GM19043 (cell line): ENCODE data around the gene FOSL2.
"Not testable (repeated sequence)": the region's sequence is repeated elsewhere in the genome, so short reads cannot be mapped to it uniquely, and the experiment has no call there.

Experiments
- ATAC-seq: cut with Tn5 transposase; IDR thresholded peaks from one replicate; pipeline ENCODE4 v1.9.1; 2021; ENCODE audit warnings: low read depth; ENCODE audit not compliant: unreplicated experiment

The FOSL2 gene

GRCh38 chr2:28370354-28370753, 22.3 kb upstream of the FOSL2 start:
- ATAC-seq, result no peak

DNA sequence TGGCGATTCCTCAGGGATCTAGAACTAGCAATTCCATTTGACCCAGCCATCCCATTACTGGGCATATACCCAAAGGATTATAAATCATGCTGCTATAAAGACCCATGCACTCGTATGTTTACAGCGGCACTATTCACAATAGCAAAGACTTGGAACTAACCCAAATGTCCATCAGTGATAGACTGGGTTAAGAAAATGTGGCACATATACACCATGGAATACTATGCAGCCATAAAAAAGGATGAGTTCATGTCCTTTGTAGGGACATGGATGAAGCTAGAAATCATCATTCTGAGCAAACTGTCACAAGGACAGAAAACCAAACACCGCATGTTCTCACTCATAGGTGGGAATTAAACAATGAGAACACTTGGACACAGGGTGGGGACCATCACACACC, 20.9 kb upstream of the FOSL2 start:
- not testable (repeated sequence) for ATAC-seq

DNA sequence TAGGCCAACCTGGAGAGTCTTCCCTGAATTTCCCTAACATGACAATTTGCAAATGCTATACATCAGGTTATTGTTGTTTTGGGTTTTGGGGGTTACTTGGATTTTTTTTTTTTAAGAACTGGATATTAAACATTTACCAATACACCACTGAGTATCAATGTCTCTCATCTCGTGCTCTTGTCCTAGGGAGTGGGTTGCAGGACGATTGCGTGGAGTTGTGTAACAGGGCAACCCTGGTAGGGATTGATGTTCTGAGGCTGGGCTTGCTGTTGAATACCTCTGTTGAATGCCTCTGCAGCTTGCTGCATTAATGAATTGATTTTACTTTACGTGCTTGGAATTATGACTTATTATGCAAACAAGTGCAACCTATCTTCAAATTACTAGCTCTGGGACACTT, 18.8 kb upstream of the FOSL2 start:
- ATAC-seq, result no peak

GRCh38 chr2:28374331-28374730, 18.3 kb upstream of the FOSL2 start:
- no peak for ATAC-seq

- no peak for ATAC-seq
These were observed 17.4 kb upstream of the FOSL2 start for GRCh38 chr2:28375236-28375635.

DNA sequence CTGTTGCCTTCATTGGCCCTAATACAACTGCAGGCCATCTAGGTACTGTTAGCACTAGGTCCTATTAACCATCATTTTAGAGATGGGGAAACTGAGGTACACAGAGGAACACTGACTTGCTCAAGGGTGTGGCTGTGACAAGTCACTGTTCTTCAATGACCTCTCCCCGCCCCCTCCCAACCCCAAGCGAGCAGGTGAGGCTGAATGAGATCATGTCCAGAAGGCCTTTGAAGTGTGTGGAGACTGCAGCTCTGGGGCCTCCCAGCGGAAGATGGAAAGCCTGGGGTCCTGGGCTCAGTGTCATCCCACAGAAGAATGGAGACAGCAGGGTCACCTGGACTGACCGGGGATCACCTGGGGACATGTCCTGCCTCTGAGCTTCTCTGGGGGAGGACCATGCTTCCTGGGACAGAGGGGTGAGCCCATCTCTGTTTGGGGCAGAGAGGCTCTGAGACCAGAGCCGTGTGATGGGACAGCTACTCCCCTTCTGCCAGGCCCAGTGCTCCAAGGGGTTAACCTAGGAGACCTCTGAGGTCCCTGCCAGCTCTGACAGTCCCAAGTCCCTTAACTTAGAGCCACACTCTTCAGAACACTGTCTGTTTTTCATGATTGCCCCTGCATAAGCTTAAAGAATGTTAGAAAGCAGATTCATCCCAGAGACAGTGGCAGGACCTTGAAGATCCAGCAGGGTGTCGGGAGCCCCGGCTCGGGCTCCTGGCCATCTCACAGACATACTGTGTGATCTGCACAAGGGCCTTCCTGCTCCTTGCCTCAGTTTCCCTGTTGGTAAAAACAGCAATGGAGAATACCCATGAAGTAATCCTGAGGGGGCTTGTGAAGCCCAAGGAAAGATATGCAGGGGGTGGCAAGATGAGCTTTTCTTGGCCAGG, 16.7 kb upstream of the FOSL2 start:
- no peak for ATAC-seq

DNA sequence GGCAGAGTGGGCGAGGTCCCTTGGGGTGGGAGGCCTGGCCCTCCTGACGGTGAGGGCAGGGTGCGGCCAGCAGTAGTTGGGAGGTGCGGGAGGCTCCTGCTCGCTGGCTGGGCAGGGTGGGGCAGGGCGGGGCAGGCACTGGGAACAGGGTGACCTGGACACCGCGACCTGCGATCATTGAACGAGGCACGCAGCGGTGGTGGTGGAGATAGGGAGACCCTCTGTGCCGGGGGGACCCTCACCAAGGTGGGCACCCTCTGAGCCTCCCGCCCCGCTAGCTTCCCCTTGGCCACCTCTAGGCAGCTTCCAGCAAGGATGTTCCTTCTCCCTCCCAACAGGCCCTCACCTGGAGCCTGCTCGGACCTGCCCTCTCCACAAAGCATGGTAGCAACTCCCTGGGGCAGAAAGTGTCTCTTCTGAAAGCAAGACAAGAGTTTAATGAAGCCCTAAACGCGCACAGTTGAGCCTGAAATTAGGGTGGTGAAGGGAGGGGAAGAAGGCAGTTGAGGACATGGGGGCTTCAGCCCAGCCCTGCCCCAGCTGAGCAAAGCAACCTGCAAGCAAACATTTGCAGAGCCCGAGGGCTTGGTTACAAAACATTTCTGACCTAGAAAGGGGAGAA, 15.4 kb upstream of the FOSL2 start:
- ATAC-seq, result no peak

DNA sequence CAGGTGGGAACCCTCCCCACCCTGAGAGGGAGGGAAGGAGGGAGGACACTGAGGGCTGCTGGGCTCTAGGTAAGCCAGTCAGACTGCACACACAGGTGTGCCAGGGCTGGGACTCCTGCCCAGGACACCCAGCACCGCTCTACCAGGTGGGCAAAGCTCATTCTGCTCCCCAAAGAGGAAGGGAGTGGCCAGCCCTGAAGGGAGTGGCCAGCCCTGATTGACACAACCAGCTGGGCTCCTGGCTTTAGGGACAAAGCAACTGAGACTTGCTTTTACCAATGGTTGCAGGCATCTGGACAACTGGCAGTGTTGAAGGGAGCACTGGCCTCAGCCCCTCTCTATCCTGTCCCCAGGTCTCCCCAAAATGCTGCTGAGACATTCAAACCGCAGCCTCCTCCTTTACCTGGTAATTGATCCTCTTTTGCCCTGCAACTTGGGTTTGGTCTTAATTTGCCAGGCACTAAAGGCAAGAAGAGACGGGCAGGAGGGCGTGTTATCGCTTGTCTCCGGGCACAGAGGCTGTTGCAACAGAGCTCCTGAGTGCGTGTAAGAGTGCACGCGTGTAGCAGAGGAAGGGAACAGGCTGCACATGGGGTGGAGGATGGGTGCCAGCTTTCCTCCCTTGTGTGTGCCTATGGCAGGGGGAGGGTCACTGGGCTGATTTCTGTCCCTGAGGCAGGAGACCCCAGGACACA, 14.5 kb upstream of the FOSL2 start:
- no peak for ATAC-seq

DNA sequence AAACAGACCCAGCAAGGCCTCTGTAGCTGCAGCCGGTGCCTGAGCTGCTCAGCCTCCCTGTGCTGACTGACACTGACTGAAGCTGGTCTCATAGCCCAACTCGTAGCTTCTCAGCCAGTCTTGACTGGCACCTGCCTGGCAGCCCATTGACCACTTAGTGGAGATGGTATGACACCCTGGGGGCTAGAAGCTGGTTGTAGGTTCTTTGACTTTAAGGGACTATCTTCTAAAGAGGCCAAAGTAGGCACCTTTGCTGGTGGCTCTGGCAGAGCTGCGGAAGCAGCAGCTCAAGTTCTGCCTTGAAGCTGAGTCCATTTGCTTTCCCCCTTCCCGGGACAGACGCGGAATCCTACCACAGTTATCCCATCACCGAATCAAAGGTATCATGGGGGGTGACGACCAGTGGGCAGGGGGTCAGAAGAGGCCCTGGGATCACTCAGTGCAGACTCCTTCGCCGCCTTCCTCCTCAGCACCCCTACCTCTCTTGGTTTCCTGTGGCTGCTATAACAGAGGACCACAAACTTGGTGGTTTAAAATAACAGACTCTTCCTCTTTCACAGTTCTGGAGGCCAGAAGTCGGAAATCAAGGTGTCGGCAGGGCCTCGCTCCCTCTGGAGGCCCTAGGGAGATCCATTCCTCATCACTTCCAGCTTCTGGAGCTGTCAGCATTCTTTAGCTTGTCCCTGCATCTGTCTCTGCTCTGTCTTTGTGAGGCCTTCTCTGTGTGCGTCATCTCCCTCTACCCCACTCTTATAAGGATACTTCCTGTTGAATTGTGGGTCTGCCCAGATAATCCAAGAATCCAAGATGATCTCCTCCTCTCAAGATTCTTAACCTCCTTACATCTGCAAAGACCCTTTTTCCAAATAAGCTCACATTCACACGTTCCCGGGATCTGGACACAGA, 13.7 kb upstream of the FOSL2 start:
- no peak for ATAC-seq

GRCh38 chr2:28380219-28380618, 12.4 kb upstream of the FOSL2 start:
- ATAC-seq, result no peak

DNA sequence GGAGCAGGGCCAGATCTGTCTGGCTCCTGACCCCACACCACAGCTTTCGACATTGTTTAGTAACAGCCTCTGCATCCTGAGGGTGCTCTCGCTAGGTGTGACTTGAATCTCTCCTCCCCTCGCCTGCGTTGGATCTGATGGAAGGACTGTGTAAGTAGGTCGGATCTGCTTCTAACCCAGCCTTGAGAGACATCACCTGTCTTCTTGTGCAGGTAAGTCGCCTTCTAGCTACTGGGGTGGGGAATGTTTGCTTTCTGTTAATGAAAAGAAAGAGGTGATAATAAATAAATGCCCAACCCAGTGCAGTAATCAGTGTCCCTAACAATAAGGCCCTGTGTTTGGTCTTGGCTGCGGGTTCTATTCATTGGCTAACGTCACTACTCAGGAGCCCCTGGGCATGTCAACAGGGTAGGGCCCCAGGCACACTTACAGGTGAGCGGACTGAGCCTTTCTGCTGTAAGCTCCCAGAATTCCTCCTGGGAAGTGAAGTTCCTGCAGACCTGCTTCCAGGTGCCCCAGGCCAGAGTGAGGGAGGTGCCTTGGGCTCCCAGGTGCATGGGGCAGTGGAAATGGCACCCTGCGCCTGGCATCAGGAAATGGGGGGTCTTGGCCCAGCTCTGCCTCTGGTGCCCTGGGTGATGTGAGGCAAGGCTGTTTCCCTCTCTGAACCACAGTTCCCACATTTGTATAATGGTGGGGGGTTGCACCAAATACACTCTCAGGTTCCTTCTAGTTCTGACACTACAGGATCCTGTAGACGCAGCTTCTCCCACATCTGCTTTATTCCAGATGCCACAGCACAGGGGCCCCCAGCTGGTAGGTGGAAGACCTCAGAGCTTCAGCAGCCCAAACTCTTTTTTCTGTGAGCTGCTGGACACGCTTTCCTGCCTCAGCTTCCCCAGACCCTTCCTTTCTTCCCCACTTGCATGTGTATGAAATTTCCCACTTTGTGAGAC, 11.2 kb upstream of the FOSL2 start:
- ATAC-seq, result no peak

GRCh38 chr2:28382755-28383154, 9.9 kb upstream of the FOSL2 start:
- ATAC-seq, result no peak

GRCh38 chr2:28387082-28387960, 5.3 kb upstream of the FOSL2 start:
- ATAC-seq, result no peak

- no peak for ATAC-seq
These were observed 3.0 kb upstream of the FOSL2 start for GRCh38 chr2:28389399-28390240.

GRCh38 chr2:28390241-28390745, 2.4 kb upstream of the FOSL2 start:
- no peak for ATAC-seq

GRCh38 chr2:28390746-28391563, 1.7 kb upstream of the FOSL2 start:
- no peak for ATAC-seq
